ENCODE data around the gene FHOD3.

DNA sequence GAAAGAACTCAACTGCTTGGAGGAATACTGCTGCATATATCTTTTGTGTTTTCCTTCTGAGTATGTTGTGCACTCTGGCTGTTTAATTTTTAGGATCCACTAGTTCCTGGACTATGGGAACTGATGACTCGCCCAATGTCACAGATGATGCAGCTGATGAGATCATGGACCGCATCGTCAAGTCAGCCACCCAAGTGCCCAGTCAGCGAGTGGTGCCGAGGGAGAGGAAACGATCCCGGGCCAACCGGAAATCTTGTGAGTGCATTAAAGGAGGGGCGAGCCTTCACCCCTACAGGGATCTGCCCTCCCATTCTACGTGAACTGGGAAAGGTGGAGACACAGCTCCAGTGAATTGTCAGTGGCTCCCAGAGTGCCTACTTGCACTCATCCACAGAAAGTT, 471.7 kb downstream of the FHOD3 start:
- TF ChIP-seq, protein P1, sequence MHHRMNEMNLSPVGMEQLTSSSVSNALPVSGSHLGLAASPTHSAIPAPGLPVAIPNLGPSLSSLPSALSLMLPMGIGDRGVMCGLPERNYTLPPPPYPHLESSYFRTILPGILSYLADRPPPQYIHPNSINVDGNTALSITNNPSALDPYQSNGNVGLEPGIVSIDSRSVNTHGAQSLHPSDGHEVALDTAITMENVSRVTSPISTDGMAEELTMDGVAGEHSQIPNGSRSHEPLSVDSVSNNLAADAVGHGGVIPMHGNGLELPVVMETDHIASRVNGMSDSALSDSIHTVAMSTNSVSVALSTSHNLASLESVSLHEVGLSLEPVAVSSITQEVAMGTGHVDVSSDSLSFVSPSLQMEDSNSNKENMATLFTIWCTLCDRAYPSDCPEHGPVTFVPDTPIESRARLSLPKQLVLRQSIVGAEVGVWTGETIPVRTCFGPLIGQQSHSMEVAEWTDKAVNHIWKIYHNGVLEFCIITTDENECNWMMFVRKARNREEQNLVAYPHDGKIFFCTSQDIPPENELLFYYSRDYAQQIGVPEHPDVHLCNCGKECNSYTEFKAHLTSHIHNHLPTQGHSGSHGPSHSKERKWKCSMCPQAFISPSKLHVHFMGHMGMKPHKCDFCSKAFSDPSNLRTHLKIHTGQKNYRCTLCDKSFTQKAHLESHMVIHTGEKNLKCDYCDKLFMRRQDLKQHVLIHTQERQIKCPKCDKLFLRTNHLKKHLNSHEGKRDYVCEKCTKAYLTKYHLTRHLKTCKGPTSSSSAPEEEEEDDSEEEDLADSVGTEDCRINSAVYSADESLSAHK (tag by site-specific recombination; IDR thresholded peaks at IDR 0.05), result no peak
- no peak for TF ChIP-seq ZNF211 (tag by site-specific recombination; IDR thresholded peaks at IDR 0.05; ENCODE audit: low read depth)
- TF ChIP-seq, protein P2, sequence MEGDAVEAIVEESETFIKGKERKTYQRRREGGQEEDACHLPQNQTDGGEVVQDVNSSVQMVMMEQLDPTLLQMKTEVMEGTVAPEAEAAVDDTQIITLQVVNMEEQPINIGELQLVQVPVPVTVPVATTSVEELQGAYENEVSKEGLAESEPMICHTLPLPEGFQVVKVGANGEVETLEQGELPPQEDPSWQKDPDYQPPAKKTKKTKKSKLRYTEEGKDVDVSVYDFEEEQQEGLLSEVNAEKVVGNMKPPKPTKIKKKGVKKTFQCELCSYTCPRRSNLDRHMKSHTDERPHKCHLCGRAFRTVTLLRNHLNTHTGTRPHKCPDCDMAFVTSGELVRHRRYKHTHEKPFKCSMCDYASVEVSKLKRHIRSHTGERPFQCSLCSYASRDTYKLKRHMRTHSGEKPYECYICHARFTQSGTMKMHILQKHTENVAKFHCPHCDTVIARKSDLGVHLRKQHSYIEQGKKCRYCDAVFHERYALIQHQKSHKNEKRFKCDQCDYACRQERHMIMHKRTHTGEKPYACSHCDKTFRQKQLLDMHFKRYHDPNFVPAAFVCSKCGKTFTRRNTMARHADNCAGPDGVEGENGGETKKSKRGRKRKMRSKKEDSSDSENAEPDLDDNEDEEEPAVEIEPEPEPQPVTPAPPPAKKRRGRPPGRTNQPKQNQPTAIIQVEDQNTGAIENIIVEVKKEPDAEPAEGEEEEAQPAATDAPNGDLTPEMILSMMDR (tag by site-specific recombination; IDR thresholded peaks at IDR 0.05), result no peak
- no peak for TF ChIP-seq ZNF324 (tag by site-specific recombination; IDR thresholded peaks at IDR 0.05)
- TF ChIP-seq SETDB1 (IDR thresholded peaks at IDR 0.05; ENCODE audit: insufficient read length, low read length), result no peak
